NCI-H146 (cell line): ENCODE data around the gene METTL26.

Experiments
- DNase-seq: peaks from one replicate; lab custom pipeline; 2025; lab: John Stamatoyannopoulos, UW

The METTL26 gene

DNA sequence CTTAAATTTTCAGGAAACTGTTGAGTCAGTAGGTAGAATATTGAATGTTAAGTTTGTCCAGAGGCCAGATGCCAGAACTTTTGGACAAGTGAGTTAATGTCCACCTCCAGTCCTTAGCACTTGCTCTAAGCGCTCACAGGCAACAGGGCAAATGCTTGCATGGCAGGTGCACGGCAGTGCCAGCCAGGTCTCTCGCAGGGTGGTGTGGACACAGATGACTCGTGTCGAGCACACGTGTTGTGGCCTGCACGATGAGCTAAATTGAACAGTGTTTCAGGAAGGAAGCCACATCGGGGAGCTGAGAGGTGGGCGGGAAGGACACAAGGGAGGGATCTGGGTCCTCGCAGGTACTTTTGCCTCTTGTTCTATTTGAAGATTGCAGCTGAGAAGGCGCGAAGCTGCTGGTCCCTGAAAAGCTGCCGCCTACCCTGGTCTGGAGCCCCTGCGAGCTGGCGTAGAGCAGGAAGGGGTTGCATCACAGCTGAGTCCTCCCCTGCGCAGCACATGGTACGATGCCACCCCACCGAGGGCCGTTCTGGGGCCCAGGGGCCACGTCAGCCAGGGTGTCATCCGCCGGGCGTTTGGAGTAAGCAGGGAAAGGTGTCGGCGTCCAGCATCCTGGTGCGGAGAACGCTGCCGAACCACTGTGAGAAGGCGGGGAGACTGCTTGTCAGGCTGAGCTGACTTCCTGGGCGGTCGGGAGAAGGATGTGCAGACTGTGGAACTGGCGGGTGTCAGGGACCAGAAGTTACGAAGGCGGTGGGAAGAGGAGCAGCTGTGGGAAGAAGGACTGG is 40.0 kb downstream of the METTL26 start:
- no peak for DNase-seq

DNA sequence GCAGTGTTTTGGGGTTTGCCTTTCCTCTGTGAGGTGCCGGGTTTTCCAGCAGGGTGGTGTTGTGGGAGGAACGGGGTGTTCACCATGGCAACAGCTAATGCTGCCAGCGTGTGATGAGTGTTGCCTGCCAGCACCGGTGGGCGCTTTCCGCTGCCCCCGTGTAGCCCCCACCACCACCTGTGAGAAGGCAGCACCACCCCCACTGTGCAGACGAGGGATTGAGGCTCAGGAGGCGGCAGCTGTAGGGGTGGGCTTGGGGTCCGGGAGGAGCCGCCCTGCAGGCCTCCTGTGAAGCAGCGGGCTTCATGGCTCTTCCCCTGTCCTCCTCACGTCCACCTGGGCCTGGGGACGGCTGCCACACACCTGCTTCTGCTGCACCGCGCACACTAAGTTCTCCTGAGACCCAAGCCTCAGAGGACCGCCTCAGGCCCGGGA is 41.0 kb downstream of the METTL26 start:
- no peak for DNase-seq

DNA sequence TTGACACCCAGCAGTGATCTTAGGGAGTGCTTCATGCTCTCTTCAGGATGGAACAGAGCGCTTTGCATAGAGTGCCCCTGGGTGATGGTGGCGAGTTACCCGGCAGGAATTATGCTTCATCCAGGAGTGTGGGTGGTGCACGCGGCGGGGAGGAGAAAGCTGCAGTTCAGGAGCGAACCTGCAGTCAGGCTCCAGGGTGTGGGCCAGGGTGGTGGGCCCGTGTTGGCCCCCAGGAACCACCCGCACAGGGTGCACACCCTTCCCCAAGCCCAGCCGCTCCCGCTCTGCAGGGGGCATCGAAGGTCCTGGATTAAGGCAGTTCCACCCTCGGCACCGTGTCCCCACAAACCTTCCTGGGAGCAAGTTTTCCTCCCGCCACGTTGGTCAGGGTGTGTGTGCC is 42.3 kb downstream of the METTL26 start:
- no peak for DNase-seq

DNA sequence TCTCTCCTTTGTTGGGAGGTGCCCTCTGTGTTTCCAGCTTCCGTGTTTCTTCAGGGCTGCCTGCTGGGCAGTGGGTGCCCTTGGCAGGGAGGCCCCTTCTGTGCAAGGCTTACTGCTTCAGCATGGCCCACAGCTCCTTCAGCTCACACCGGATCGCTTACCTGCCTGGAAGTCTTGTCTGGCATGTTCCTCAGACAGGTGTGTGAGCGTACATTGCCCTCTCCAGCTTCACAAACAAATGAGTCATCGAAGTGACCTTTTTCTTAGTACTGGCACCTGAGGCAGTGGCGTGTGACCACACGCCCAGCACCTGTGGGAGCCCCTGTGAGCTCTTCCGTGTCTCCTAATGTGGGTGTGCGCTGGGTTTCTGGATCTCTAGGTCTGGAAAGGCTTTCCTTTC is 42.7 kb downstream of the METTL26 start:
- peak; percentile 88 for DNase-seq

DNA sequence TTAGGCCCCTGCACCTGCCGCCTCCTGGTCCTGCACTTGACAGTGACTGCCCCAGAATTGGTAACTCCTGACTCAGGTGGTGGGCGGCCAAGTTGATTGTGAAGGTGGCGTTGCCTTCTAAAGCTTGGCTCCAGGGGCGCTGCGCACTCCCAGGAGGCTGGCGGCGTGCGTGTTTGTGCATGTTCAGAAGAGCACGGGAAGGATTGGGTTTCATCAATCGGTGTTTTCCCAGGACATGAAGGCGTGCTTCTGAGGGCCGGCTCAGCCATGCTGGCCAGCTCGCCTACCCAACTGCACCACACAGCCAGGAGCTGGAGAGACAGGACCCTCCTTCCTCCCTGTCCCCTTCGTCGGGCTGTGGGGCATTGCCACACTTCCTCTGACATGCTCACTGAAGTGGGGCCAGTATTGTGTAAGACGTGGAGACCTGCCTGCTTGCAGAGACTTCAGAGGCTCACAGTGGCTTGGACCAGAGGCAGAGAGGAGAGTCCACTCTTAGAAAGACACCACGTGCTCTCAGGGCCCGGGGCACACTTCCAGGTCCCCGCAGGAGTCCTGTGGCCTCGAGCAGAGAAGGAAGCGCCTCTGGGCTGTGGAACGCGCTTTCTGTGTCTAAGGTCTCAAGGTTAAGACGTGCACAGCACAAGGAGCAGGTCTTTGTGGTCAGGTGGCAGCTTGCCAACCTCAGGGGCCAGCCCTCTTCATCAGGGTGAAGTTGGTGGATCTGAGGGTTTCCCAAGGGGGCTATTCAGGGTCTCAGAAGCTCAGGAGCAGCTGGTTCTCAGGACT is 43.4 kb downstream of the METTL26 start:
- peak; percentile 32 for DNase-seq

DNA sequence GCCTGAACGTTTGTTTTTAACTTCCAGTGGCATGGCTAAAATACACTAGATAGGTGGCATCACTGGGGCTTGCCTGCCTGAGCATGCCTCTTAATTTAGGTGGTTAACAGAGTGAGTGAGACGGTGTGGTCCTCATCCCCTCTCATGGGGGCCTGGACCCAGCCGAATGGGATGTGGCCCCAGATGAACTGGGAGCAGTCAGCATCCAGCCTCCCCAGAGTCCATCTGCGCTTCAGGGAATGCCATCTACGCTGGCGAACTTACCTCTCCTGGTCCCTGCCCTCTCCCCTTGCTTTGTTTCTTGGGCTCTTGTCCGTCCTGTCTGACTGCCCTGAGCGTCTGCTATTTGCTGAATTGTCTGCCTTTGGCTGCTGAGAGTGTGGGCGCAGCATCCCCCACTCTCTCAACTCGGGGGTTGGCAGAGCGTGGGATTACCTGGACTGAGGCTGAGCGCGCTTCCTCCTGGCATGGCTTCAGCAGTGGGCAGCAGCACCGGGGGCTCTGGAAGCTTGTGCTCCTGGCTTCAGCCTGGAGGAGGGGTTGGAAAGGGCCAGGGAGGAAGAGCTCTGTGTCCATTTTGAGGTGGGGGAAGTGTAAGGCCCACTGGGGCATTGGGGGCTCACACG is 44.1 kb downstream of the METTL26 start:
- DNase-seq = no peak

DNA sequence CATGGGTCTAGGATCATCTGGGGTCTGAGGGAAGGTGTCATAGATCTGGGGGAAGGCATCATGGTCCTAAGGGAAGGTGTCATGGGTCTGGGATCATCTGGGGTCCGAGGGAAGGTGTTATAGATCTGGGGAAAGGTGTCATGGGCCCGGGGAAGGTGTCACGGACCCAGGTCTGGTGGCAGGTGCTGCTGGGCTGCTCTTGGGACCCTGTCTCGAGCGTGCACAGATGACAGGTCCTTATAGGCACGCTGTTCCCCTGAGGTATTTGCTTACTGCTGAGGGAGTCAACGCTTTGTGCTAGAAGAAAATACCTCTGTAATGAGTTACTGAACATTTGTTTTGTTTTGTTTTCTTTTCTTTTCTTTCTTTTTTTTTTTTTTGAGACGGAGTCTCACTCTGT is 44.9 kb downstream of the METTL26 start:
- DNase-seq = no peak

DNA sequence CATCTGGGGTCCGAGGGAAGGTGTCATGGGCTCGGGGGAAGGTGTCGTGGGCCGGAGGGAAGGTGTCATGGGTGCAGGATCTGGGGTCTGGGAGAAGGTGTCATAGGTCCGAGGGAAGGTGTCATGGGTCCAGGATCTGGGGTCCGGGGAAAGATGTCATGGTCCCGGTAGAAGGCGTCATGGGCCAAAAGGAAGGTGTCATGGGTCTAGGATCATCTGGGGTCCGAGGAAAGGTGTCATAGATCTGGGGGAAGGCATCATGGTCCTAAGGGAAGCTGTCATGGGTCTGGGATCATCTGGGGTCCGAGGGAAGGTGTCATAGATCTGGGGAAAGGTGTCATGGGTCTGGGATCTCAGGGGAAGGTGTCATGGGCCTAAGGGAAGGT is 45.3 kb downstream of the METTL26 start:
- no peak for DNase-seq

DNA sequence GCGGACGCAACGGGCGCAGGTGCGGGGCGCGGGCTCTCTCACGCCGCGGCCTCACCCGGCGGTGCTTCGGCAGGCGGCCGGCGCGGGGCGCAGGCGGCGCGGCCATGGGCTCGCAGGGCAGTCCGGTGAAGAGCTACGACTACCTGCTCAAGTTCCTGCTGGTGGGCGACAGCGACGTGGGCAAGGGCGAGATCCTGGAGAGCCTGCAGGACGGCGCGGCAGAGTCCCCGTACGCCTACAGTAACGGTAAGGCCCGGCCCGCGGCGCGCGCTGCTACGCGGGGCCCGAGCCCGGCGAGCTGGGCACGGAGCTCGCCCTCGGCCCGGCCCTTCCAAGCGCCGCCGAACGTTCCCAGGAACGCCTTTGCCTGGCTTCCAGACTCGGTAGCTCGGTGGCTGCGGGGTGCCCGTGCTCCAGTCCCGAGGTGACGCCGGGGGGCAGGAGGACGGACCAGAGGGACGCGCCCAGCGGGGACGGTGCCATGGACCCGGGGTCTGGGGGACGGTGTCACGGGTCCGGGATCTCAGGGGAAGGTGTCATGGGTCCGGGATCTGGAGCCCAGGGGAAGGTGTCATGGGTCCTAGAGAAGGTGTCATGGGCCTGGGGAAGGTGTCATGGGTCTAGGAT is 45.8 kb downstream of the METTL26 start:
- DNase-seq = peak; percentile 64

DNA sequence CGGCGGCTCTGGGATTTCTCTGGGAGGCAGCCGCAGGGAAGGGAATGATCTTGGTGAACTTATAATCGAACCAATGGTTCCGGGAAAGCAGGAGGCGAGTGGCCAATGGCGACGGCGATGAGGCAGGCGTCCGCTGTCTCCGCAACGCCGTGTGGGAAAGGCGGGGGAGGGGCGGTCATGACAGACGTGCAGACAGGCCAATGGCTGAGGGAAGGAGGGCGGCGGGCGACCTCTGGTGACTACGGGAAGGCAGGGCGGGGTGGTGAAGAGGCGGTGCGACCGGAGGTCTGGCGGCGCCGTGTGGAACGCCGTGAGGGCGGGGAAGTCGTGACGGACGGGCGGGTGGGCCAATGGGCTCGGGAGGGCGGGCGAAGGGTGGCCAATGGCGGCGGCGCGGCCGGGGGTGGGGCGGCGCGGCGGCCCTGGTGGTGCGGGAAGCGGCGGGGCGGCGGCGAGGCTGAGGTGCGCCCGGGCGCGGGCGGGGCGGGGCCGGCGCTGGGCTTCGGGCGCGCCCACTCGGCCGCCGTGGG is 46.4 kb downstream of the METTL26 start, which contains the start of gene RAB40C:
Gene RAB40C (plus strand): TSS at position 409 of the 530 bp plus-strand sequence. CDS start 226 bp downstream, outside the sequence.
- DNase-seq = peak; percentile 99

DNA sequence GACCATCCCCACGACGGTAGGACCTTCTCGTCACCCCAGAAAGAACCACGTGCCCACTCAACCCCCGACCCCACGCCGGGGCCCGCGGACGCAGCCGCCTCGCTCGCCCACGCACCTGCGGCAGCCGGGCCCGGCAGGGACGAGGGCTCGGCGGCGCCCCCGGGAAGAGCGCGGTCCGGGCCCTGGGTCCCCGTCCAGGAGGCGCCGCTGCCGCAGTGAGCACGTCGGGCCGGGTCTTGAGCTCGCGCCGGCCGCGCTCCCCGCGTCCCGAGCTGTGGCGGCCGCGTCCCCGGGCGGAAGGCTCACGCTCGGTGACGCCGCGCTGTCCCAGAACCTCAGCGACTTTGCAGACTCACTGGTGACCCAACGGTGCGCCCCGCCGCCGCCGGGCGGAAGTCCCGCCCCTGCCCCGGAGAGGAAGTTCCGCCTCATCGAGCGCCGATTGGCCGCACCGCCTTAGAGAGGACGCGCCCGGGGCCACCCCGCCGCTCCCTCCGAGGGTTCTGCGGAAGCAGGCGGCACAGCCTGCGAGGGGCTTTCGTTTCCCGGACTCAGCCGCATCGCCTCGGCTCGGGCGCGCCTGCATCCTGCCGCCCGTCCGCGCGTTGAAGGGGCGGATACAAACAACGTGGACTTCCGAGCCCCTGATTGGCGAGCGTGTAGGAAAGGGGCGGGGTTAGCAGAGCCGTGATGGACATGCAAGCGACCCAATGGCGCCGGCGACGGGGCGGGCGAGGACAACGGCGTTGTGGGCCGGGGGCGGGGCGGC is 47.0 kb downstream of the METTL26 start:
- peak; percentile 97 for DNase-seq

DNA sequence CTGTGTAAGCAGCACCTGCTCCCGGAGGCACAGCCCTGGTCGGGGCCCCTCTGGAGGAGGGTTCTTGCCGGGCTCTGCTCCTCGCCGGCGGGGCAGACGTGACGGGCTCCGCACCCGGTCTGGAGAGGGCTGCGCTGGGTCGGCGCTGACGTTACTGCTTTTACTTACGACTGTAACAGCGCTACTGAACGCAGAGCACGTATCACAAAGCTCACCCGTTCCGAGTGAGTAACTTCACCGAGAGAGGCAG is 47.5 kb downstream of the METTL26 start:
- peak; percentile 58 for DNase-seq

DNA sequence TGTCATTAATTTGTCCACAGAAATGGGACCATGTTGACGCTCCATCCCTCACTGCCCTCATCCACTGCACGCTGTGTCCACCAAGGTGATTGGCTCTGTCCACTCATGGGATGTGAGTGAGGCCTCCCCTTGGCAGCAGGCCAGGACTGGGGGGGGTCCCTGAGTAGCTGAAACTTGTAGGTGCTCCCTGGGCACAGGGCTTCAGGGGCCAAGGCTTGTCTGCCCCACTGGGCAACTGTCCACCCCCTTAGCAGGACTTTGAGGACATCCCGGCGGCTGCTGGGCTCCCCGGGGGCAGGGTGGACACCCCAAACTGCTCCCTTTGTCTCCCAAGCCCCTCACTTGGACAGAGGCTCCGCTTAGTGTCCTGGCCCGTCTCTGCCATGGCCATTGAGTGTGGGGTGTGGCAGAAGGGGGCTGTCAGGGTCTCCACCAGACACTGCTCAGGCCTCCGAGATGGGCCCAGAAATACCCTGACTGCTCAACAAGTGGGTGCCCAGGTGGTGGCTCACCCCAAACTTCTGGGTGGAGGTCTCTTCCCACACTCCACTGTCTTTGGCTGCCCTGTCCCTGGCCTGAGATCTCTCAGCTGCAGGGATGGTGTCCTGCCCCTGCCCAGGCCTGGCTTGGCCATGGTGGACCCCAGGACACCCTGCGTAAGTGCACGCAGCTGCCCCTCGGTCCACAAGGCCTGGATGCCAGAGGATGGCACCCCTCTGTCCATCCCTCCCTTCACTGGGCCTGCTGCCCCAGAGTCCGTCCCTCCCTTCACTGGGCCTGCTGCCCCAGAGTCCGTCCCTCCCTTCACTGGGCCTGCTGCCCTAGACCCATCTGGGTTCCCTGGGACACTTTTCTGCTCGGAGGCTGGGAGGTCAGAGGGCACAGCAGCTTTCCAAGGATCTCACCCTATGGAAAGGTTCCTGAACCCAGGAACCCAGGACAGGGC is 49.2 kb downstream of the METTL26 start:
- DNase-seq = no peak

DNA sequence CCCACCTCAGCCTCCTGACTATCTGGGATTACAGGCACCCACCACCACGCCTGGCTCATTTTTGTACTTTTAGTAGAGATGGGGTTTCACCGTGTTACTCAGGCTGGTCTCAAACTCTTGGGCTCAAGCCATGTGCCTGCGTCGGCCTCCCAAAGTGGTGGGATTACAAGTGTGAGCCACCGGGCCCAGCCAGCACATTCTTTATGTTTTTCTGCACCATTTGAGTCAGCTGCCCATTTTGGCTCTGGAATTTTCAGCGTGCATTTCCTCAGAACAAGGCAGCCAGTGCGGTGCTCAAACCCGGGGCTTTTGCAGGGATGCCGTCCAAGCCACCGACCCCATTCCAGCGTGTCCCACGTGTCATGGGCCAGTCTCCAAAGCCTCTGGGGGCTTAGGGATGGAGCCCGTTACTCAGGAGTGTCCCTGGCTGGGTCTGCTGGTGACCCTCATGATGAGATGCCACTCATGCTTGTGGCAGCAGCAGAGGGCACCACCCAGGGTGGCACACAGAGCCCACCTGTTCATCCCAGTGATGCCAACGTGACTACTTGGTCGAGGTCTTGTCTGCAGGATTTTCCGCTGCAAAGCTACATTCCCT is 50.0 kb downstream of the METTL26 start:
- no peak for DNase-seq

DNA sequence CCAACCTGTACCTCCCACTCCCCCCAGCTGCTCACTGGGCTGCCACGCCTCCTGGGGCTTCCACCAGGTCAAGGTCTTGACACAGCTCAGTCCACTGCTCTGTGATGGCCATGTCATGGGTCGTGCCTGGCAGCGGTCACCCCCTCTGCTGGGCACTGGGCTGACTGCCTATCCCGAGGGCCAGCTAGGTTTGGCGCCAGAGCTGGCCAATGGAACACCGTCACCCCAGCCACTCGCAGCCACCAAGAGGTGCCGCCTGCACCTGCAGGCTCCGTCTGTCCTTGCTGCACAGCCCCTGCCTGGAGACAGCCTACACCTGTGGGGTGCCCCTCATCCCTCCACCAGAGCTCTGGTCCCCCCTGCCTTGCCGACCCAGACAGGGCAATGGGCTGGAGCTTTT is 50.8 kb downstream of the METTL26 start:
- DNase-seq = peak; percentile 62
